ENCODE data around the gene SLC51A. TPM values are rescaled to one million over a fixed set of nuclear protein-coding genes. Genes with fewer than 3 reads are reported as not detected.
"Not testable (repeated sequence)": the region's sequence is repeated elsewhere in the genome, so short reads cannot be mapped to it uniquely, and the experiment has no call there.

SLC51A gene
- total and polyA plus RNA-seq, 2 donors (not counting 3 experiments of a cell fraction or from before 2014, with no cell fraction given): not detected

GRCh38 chr3:196169836-196170240 lies 46.5 kb upstream of the SLC51A start:
- DNase-seq (ENCODE audit: low read depth, low spot score) (no peak), FAIRE-seq (no peak)
- ChIA-PET CTCF (no interaction called here), POLR2A (no interaction called here)
- TF ChIP-seq MYC (IDR thresholded peaks at IDR 0.05; ENCODE audit: low read depth, low read length): no peak
- TF ChIP-seq, protein P1, sequence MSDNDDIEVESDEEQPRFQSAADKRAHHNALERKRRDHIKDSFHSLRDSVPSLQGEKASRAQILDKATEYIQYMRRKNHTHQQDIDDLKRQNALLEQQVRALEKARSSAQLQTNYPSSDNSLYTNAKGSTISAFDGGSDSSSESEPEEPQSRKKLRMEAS (IDR thresholded peaks at IDR 0.05; ENCODE audit: insufficient read depth, insufficient read length): no peak
- no peak for TF ChIP-seq FOS (IDR thresholded peaks at IDR 0.05; ENCODE audit: borderline replicate concordance, insufficient read depth, low read length)
- TF ChIP-seq POLR2A (IDR thresholded peaks at IDR 0.05; ENCODE audit: low read depth, low read length): no peak
- H3K9me1 ChIP-seq (replicated peaks; ENCODE audit: control insufficient read depth, extremely low read depth, insufficient read depth, low read length): no peaks in the 10 kb centered on the region
- H3K9me3 ChIP-seq (replicated peaks; ENCODE audit: control insufficient read depth, insufficient read depth, low read length): no peaks in the 10 kb centered on the region
- dilution Hi-C loops (cut with MboI; ENCODE audit: extremely low pct_ligation_motif_present, low sequenced_read_pairs) (no loop called here), intact Hi-C loops (cut with micrococcal nuclease) (no loop called here)
- H2AFZ ChIP-seq (ENCODE audit: low read depth, low read length): no peak overlapping the region
- no TSS peak for BruUV-seq (replicated peaks)
- H3K27ac ChIP-seq (ENCODE audit: insufficient read depth, low read depth, low read length): no peak overlapping the region
- H4K20me1 ChIP-seq (replicated peaks; ENCODE audit: control insufficient read depth, extremely low read depth, insufficient read depth, low read length): no peaks in the 10 kb centered on the region
- H3K36me3 ChIP-seq (ENCODE audit: control insufficient read depth in 2 of 2, extremely low read depth in 1 of 2, insufficient read depth in 2 of 2, low read length in 2 of 2): no peaks in the 10 kb centered on the region
- H3K27me3 ChIP-seq (ENCODE audit: control insufficient read depth in 2 of 2, insufficient read depth in 2 of 2, low read length in 2 of 2): no peaks in the 10 kb centered on the region
- H3K79me2 ChIP-seq (ENCODE audit: control insufficient read depth, insufficient read depth, low read length): no peaks in the 10 kb centered on the region
- H3K4me3 ChIP-seq (replicated peaks in 1 of 3; ENCODE audit: insufficient read depth in 1 of 3, low read depth in 1 of 3, low read length in 3 of 3): no peak overlapping the region
- no peak overlapping the region for H3K4me2 ChIP-seq (ENCODE audit: insufficient read depth, low read length)
- no peak overlapping the region for H3K9ac ChIP-seq (replicated peaks; ENCODE audit: extremely low read depth, insufficient read depth, low read length)
- H3K4me1 ChIP-seq (ENCODE audit: control insufficient read depth, extremely low read depth, insufficient read depth, low read length): no peaks in the 10 kb centered on the region

DNA sequence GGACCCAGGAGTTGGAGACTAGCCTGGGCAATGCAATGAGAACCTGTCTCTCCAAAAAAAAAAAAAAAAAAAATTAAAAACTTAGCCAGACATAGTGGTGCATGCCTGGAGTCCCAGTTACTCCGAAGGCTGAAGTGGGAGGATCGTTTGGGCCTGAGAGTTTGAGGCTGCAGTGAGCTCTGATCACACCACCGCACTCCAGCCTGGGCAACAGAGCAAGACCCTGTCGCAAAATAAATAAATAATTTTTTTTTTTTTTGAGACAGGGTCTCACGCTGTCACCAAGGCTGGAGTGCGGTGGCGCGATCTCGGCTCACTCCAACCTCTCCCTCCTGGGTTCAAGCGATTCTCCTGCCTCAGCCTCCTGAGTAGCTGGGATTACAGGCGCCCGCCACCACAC lies 46.0 kb upstream of the SLC51A start:
- POLR2A ChIA-PET: interaction anchor here (0.7 kb wide), 1 partner anchor 33 kb away, joined by 4 read pairs; no protein-coding TSS in a partner anchor
- H3K27ac ChIP-seq (ENCODE audit: insufficient read depth, low read depth, low read length); H3K79me2 ChIP-seq (ENCODE audit: control insufficient read depth, insufficient read depth, low read length); H2AFZ ChIP-seq (ENCODE audit: low read depth, low read length); H3K36me3 ChIP-seq (ENCODE audit: control insufficient read depth in 2 of 2, extremely low read depth in 1 of 2, insufficient read depth in 2 of 2, low read length in 2 of 2); CTCF ChIA-PET; H3K9ac ChIP-seq (replicated peaks; ENCODE audit: extremely low read depth, insufficient read depth, low read length); H3K4me3 ChIP-seq (replicated peaks in 1 of 3; ENCODE audit: insufficient read depth in 1 of 3, low read depth in 1 of 3, low read length in 3 of 3); H3K4me2 ChIP-seq (ENCODE audit: insufficient read depth, low read length); DNase-seq (ENCODE audit: low read depth, low spot score); FAIRE-seq; BruUV-seq (replicated peaks); H4K20me1 ChIP-seq (replicated peaks; ENCODE audit: control insufficient read depth, extremely low read depth, insufficient read depth, low read length); dilution Hi-C loops (cut with MboI; ENCODE audit: extremely low pct_ligation_motif_present, low sequenced_read_pairs); H3K9me3 ChIP-seq (replicated peaks; ENCODE audit: control insufficient read depth, insufficient read depth, low read length); H3K4me1 ChIP-seq (ENCODE audit: control insufficient read depth, extremely low read depth, insufficient read depth, low read length); H3K27me3 ChIP-seq (ENCODE audit: control insufficient read depth in 2 of 2, insufficient read depth in 2 of 2, low read length in 2 of 2); intact Hi-C loops (cut with micrococcal nuclease); H3K9me1 ChIP-seq (replicated peaks; ENCODE audit: control insufficient read depth, extremely low read depth, insufficient read depth, low read length): not testable (repeated sequence)

Data from endothelial cell of umbilical vein (primary cell).